Stimulated activated CD8-positive, alpha-beta memory T cell treated with anti-CD3 and anti-CD28 coated beads, Interleukin-2, amount 100 ng/mL, for 48 hours (primary cell): ENCODE measurements around the gene ASAH2B.
"Not testable (repeated sequence)": the region's sequence is repeated elsewhere in the genome, so short reads cannot be mapped to it uniquely, and the experiment has no call there.

Source experiments
- DNase-seq, 2 donors: peaks; one replicate each; pipeline ENCODE4 v3.0.0-alpha.2; 2020; ENCODE audit warnings: low read depth in 2 of 2

Gene ASAH2B

GRCh38 chr10:50739618-50740292 lies at the start of gene ASAH2B:
Gene ASAH2B (plus strand): TSS chr10:50739936. CDS start chr10:50745131, 5,195 bp downstream.
- peak; percentile 41 to 71 for DNase-seq

- DNase-seq: not testable (repeated sequence)
Observed at GRCh38 chr10:50697819-50698218, 41.9 kb upstream of the ASAH2B start.

GRCh38 chr10:50701947-50702346 lies 37.8 kb upstream of the ASAH2B start:
- DNase-seq: not testable (repeated sequence)

GRCh38 chr10:50702997-50703396 lies 36.7 kb upstream of the ASAH2B start:
- not testable (repeated sequence) for DNase-seq

- not testable (repeated sequence) for DNase-seq
Observed at GRCh38 chr10:50704436-50705079, 35.2 kb upstream of the ASAH2B start.

- DNase-seq: not testable (repeated sequence)
Observed at GRCh38 chr10:50706006-50706405, 33.7 kb upstream of the ASAH2B start.

GRCh38 chr10:50710241-50710640 lies 29.5 kb upstream of the ASAH2B start:
- DNase-seq: not testable (repeated sequence)

- not testable (repeated sequence) for DNase-seq
Observed at GRCh38 chr10:50723812-50724211, 15.9 kb upstream of the ASAH2B start.

- not testable (repeated sequence) for DNase-seq
Observed at GRCh38 chr10:50728112-50728511, 11.6 kb upstream of the ASAH2B start.

GRCh38 chr10:50738987-50739617 lies 634 bp upstream of the ASAH2B start:
- not testable (repeated sequence) for DNase-seq

GRCh38 chr10:50740293-50740648 lies 535 bp downstream of the ASAH2B start:
- DNase-seq: no peak

- not testable (repeated sequence) for DNase-seq
Observed at GRCh38 chr10:50742820-50743219, 3.1 kb downstream of the ASAH2B start.

- not testable (repeated sequence) for DNase-seq
Observed at GRCh38 chr10:50766774-50767513, 27.2 kb downstream of the ASAH2B start.

- not testable (repeated sequence) for DNase-seq
Observed at GRCh38 chr10:50772042-50772441, 32.3 kb downstream of the ASAH2B start.

- DNase-seq: not testable (repeated sequence)
Observed at GRCh38 chr10:50774868-50775267, 35.1 kb downstream of the ASAH2B start.

- not testable (repeated sequence) for DNase-seq
Observed at GRCh38 chr10:50780036-50780435, 40.3 kb downstream of the ASAH2B start.

GRCh38 chr10:50782017-50782416 lies 42.3 kb downstream of the ASAH2B start:
- DNase-seq: not testable (repeated sequence)

GRCh38 chr10:50787962-50788361 lies 48.2 kb downstream of the ASAH2B start:
- DNase-seq: not testable (repeated sequence)

GRCh38 chr10:50788951-50789945 lies 49.5 kb downstream of the ASAH2B start:
- DNase-seq: no peak

GRCh38 chr10:50794490-50794889 lies 54.8 kb downstream of the ASAH2B start:
- DNase-seq: no peak

- no peak for DNase-seq
Observed at GRCh38 chr10:50796693-50797092, 57.0 kb downstream of the ASAH2B start.
